Neural cell (in vitro differentiated cells): ENCODE data around the gene TRPM8. TPM values are rescaled to one million over a fixed set of nuclear protein-coding genes. Genes with fewer than 3 reads are reported as not detected.

Experiments
- H2AFZ ChIP-seq: fragments of 200-600, 300-800 bp; sonication (generic), shearing (Covaris generic); 2 replicates; pipeline ENCODE4 v1.6.0; 2014; ENCODE audit warnings: low read depth, mild to moderate bottlenecking, antibody characterized with exemption, low read length, moderate library complexity
- H3F3A ChIP-seq: fragments of 200-600 bp; shearing (Covaris generic); 2 replicates; pipeline ENCODE4 v1.6.1; 2016; ENCODE audit warnings: mild to moderate bottlenecking, moderate library complexity, mixed read lengths, antibody characterized with exemption, low read length; ENCODE audit not compliant: insufficient read depth, poor library complexity, severe bottlenecking
- H3K27ac ChIP-seq: fragments of 200-600, 300-800 bp; sonication (generic), shearing (Covaris generic); 2 replicates; pipeline ENCODE4 v1.5.1; 2014; ENCODE audit warnings: mild to moderate bottlenecking, low read length, moderate library complexity
- H3K27me3 ChIP-seq: fragments of 300-800, 200-600 bp; sonication (generic), shearing (Covaris generic); 2 replicates; pipeline ENCODE4 v1.6.0; 2014; ENCODE audit warnings: mild to moderate bottlenecking, low read depth, low read length, moderate library complexity; ENCODE audit not compliant: insufficient read depth
- H3K36me3 ChIP-seq: fragments of 300-800, 200-600 bp; sonication (generic), shearing (Covaris generic); 2 replicates; pipeline ENCODE4 v1.5.1; 2014; ENCODE audit warnings: mild to moderate bottlenecking, antibody characterized with exemption, low read length, moderate library complexity; ENCODE audit not compliant: insufficient read depth
- H3K4me2 ChIP-seq: fragments of 300-800, 200-600 bp; sonication (generic), shearing (Covaris generic); 2 replicates; pipeline ENCODE4 v1.6.0; 2014; ENCODE audit warnings: mild to moderate bottlenecking, low read length
- H3K4me3 ChIP-seq: fragments of 300-800, 200-600 bp; sonication (generic), shearing (Covaris generic); 2 replicates; pipeline ENCODE4 v1.5.1; 2014; ENCODE audit warnings: mild to moderate bottlenecking, low read length, moderate library complexity
- H3K79me2 ChIP-seq: fragments of 200-600 bp; shearing (Covaris generic); replicated peaks from 2 replicates; pipeline ENCODE4 v1.6.0; 2014; ENCODE audit warnings: mild to moderate bottlenecking, low read length, moderate library complexity; ENCODE audit not compliant: insufficient read depth
- H3K9ac ChIP-seq: fragments of 300-800, 200-600 bp; sonication (generic), shearing (Covaris generic); 2 replicates; pipeline ENCODE4 v1.6.1; 2016; ENCODE audit warnings: mild to moderate bottlenecking, low read length, mixed read lengths
- H3K9me2 ChIP-seq: fragments of 200-600 bp; shearing (Covaris generic); 2 replicates; pipeline ENCODE4 v1.6.1; 2016; ENCODE audit warnings: mild to moderate bottlenecking, low read length, mixed read lengths; ENCODE audit not compliant: insufficient read depth
- H3K9me3 ChIP-seq: fragments of 200-600, 300-800 bp; sonication (generic), shearing (Covaris generic); 2 replicates; pipeline ENCODE4 v1.6.1; 2016; ENCODE audit warnings: mild to moderate bottlenecking, mixed run types, low read length, moderate library complexity, mixed read lengths
- H4K20me1 ChIP-seq: fragments of 200-600 bp; shearing (Covaris generic); 2 replicates; pipeline ENCODE4 v1.6.1; 2016; ENCODE audit warnings: mild to moderate bottlenecking, mixed run types; ENCODE audit not compliant: insufficient read depth
- CTCF ChIP-seq: fragments of 450-650 bp; IDR thresholded peaks from 2 replicates; pipeline ENCODE4 v1.5.1; 2014; ENCODE audit warnings: antibody characterized with exemption, mild to moderate bottlenecking, moderate library complexity; ENCODE audit not compliant: poor library complexity, severe bottlenecking
- EP300 ChIP-seq: fragments of 450-650 bp; conservative IDR thresholded peaks from 2 replicates; pipeline ENCODE4 v1.6.1; 2014; ENCODE audit warnings: antibody characterized with exemption, mild to moderate bottlenecking, moderate library complexity; ENCODE audit not compliant: poor library complexity, severe bottlenecking
- EZH2 ChIP-seq: fragments of 200-600, 300-800 bp; shearing (Covaris generic), sonication (generic); IDR thresholded peaks from 2 replicates; pipeline ENCODE4 v1.6.1; 2014; ENCODE audit warnings: antibody characterized with exemption, low read length, borderline replicate concordance, mild to moderate bottlenecking; ENCODE audit not compliant: insufficient read depth, poor library complexity, severe bottlenecking
- MXI1 ChIP-seq: fragments of 450-650 bp; conservative IDR thresholded peaks from 2 replicates; pipeline ENCODE4 v1.6.1; 2014; ENCODE audit warnings: antibody characterized with exemption, mild to moderate bottlenecking; ENCODE audit not compliant: poor library complexity, severe bottlenecking
- POLR2AphosphoS5 ChIP-seq: IDR thresholded peaks from 2 replicates; pipeline ENCODE4 v1.6.1; 2012
- RAD21 ChIP-seq: fragments of 450-650 bp; conservative IDR thresholded peaks from 2 replicates; pipeline ENCODE4 v1.6.1; 2014; ENCODE audit warnings: antibody characterized with exemption, mild to moderate bottlenecking, moderate library complexity
- SMC3 ChIP-seq: fragments of 450-650 bp; conservative IDR thresholded peaks from 2 replicates; pipeline ENCODE4 v1.6.1; 2014; ENCODE audit warnings: antibody characterized with exemption, mild to moderate bottlenecking, moderate library complexity; ENCODE audit not compliant: poor library complexity
- TAF1 ChIP-seq: IDR thresholded peaks from 2 replicates; pipeline ENCODE4 v1.6.1; 2012; ENCODE audit warnings: low read depth
- polyA plus RNA-seq: library from polyadenylated mRNA; depleted of rRNA; stranded (reverse); fragments of >200 nt; gene quantifications from 2 replicates; pipeline ENCODE4 v1.2.3, GENCODE V29; 2014
- TF ChIP-seq, protein P1 (sequence below): IDR thresholded peaks from 2 replicates; pipeline ENCODE4 v1.6.1; 2012; ENCODE audit warnings: borderline replicate concordance

TRPM8 gene
- polyA plus RNA-seq, 1 donor from 2014 or later: not detected

DNA sequence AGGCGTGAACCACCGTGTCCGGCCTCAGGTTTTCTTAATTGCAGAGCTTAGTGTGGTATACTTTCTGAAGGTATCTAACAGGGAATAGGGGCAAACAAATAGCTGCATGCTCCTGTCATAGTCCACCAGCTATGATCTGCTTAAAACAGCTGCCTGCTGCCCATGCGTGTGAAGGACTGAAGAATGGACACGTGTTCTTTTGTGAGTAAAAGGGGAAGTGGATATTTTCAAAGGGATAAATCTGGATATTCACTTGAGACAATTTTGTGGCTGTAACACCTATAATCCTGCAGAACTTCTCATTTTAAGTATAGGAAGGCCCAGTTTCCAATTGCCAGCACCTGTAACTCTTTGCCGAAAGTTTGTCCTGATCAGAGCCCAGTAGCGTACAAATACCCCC lies 44.7 kb downstream of the TRPM8 start:
- H3K9ac ChIP-seq: no peak overlapping the region
- no peak overlapping the region for H3K4me2 ChIP-seq
- H3K4me3 ChIP-seq: no peak overlapping the region
- H3K9me2 ChIP-seq: no peaks in the 10 kb centered on the region
- H3K27ac ChIP-seq: no peak overlapping the region
- no peaks in the 10 kb centered on the region for H3K79me2 ChIP-seq
- no peaks in the 10 kb centered on the region for H3K27me3 ChIP-seq
- TF ChIP-seq RAD21 (no peak), TAF1 (no peak), CTCF (no peak), SMC3 (no peak), POLR2AphosphoS5 (no peak)
- no peaks in the 10 kb centered on the region for H3F3A ChIP-seq
- H2AFZ ChIP-seq: no peak overlapping the region
- no peaks in the 10 kb centered on the region for H3K9me3 ChIP-seq
- no peaks in the 10 kb centered on the region for H3K36me3 ChIP-seq
- H4K20me1 ChIP-seq: no peaks in the 10 kb centered on the region

- Histone ChIP-seq H3K9me3 (no peaks in the 10 kb centered on the region), H3K4me3 (no peak overlapping the region), H3K27ac (no peak overlapping the region), H3K27me3 (no peaks in the 10 kb centered on the region), H3K36me3 (no peaks in the 10 kb centered on the region), H3K9me2 (no peaks in the 10 kb centered on the region), H3K4me2 (no peak overlapping the region), H3K79me2 (no peaks in the 10 kb centered on the region), H4K20me1 (no peaks in the 10 kb centered on the region), H2AFZ (no peak overlapping the region), H3F3A (no peaks in the 10 kb centered on the region), H3K9ac (no peak overlapping the region)
- TF ChIP-seq SMC3 (no peak), EZH2 (no peak), CTCF (no peak), MXI1 (no peak)
Observed at GRCh38 chr2:233964581-233964980, 47.4 kb downstream of the TRPM8 start.

DNA sequence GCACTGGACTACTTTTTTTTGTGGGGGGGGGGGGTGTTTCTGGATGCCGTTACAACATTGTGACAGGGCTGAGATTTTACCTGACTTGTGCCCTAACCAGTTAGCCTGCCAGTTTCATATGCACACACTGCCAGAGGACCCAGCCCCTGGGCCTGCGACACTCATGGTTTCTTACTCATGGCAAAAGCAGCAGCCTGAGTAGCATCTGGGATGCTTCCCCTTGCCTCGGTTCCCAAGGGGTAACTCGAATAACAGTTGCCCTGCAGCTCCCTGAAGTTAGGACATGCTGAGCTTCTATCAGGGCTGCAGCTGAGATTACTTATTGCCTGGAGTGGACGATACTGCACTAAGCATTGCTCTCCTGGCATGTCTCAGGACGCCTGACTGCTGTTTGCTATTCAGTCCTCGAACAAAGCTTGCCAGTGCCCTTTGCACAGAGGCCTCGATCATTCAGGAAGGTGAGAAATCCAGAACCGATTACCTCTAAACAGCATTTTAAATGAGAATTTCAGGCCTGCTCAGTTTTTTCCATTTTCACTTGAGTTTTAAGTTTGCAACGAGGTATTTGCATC lies 47.9 kb downstream of the TRPM8 start:
- Histone ChIP-seq H3K4me2 (no peak overlapping the region), H3K9me2 (no peaks in the 10 kb centered on the region), H3K27ac (no peak overlapping the region), H3K9me3 (no peaks in the 10 kb centered on the region), H3K27me3 (no peaks in the 10 kb centered on the region), H3K79me2 (no peaks in the 10 kb centered on the region), H3K36me3 (no peaks in the 10 kb centered on the region), H3F3A (no peaks in the 10 kb centered on the region), H3K9ac (no peak overlapping the region), H2AFZ (no peak overlapping the region), H3K4me3 (no peak overlapping the region), H4K20me1 (no peaks in the 10 kb centered on the region)
- no peak for TF ChIP-seq EZH2
- no peak for TF ChIP-seq TAF1
- TF ChIP-seq, protein P1, sequence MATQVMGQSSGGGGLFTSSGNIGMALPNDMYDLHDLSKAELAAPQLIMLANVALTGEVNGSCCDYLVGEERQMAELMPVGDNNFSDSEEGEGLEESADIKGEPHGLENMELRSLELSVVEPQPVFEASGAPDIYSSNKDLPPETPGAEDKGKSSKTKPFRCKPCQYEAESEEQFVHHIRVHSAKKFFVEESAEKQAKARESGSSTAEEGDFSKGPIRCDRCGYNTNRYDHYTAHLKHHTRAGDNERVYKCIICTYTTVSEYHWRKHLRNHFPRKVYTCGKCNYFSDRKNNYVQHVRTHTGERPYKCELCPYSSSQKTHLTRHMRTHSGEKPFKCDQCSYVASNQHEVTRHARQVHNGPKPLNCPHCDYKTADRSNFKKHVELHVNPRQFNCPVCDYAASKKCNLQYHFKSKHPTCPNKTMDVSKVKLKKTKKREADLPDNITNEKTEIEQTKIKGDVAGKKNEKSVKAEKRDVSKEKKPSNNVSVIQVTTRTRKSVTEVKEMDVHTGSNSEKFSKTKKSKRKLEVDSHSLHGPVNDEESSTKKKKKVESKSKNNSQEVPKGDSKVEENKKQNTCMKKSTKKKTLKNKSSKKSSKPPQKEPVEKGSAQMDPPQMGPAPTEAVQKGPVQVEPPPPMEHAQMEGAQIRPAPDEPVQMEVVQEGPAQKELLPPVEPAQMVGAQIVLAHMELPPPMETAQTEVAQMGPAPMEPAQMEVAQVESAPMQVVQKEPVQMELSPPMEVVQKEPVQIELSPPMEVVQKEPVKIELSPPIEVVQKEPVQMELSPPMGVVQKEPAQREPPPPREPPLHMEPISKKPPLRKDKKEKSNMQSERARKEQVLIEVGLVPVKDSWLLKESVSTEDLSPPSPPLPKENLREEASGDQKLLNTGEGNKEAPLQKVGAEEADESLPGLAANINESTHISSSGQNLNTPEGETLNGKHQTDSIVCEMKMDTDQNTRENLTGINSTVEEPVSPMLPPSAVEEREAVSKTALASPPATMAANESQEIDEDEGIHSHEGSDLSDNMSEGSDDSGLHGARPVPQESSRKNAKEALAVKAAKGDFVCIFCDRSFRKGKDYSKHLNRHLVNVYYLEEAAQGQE: no peak
- TF ChIP-seq RAD21: no peak
- TF ChIP-seq SMC3: no peak
- TF ChIP-seq MXI1: no peak
- no peak for TF ChIP-seq CTCF
- TF ChIP-seq EP300: no peak
- no peak for TF ChIP-seq POLR2AphosphoS5
